Small intestine (tissue), 7 donors: Measurements from ENCODE around the gene LUC7L. TPM values are rescaled to one million over a fixed set of nuclear protein-coding genes. Genes with fewer than 3 reads are reported as not detected.
"Not testable (repeated sequence)": the region's sequence is repeated elsewhere in the genome, so short reads cannot be mapped to it uniquely, and the experiment has no call there.

ENCODE experiments used
- DNase-seq, 2 donors: peaks; one replicate each; pipeline versions ENCODE4 v3.0.0 to v3.0.0-alpha.2; 2013
- FAIRE-seq: peaks from 2 replicates; lab custom pipeline; 2012; peaks lifted over from hg19 to GRCh38; lab: Jason Lieb, UNC
- H3K27ac ChIP-seq, 3 donors: one replicate each; pipeline ENCODE4 v1.5.1; 2013; ENCODE audit warnings: low read length in 2 of 3, mild to moderate bottlenecking in 2 of 3, control low read depth in 1 of 3, inconsistent platforms in 1 of 3, low read depth in 1 of 3, moderate library complexity in 1 of 3
- H3K27me3 ChIP-seq, 3 donors: one replicate each; pipeline ENCODE4 v1.6.1; 2013; ENCODE audit warnings: low read length in 3 of 3, inconsistent platforms in 1 of 3; ENCODE audit not compliant: control insufficient read depth in 3 of 3, insufficient read depth in 3 of 3
- H3K36me3 ChIP-seq, 3 donors: one replicate each; pipeline ENCODE4 v1.6.1; 2013; ENCODE audit warnings: low read length in 3 of 3, inconsistent platforms in 1 of 3, low read depth in 1 of 3, mild to moderate bottlenecking in 1 of 3, moderate library complexity in 1 of 3; ENCODE audit not compliant: control insufficient read depth in 3 of 3, insufficient read depth in 2 of 3
- H3K4me1 ChIP-seq, 3 donors: one replicate each; pipeline ENCODE4 v1.6.1; 2013; ENCODE audit warnings: low read length in 2 of 3, inconsistent platforms in 1 of 3, low read depth in 1 of 3, mild to moderate bottlenecking in 1 of 3, moderate library complexity in 1 of 3; ENCODE audit not compliant: control insufficient read depth in 3 of 3, insufficient read depth in 2 of 3
- H3K4me3 ChIP-seq, 3 donors: one replicate each; pipeline ENCODE4 v1.5.1; 2013; ENCODE audit warnings: low read length in 3 of 3, control low read depth in 1 of 3, inconsistent platforms in 1 of 3, low read depth in 1 of 3, mild to moderate bottlenecking in 1 of 3, moderate library complexity in 1 of 3
- H3K9me3 ChIP-seq, 2 donors: one replicate each; pipeline ENCODE4 v1.6.1; 2013; ENCODE audit warnings: low read depth in 1 of 2, low read length in 1 of 2; ENCODE audit not compliant: control insufficient read depth in 2 of 2, insufficient read depth in 1 of 2
- WGBS, 3 donors: extraction: QIAGEN DNeasy Blood & Tissue Kit; methylation state at CpG; one replicate each; pipeline ENCODE4 v1.1.7; 2013; 5-methylcytosine and 5-hydroxymethylcytosine counted together
- polyA plus RNA-seq, 4 donors: library from polyadenylated mRNA; stranded (reverse) in 3 of 4; unstranded in 1 of 4; fragments of 200-250 nt in 3 of 4; fragments of 120-200 nt in 1 of 4; gene quantifications; one replicate each; pipeline versions ENCODE4 v1.2.1 to v1.2.3, GENCODE V29; 2013
- donor health status: healthy with polysubstance abuse.
- donor health status: control.
- donor health status: control.
- donor health status: Bipolar disorder and iron deficiency.
- donor health status: healthy.

Gene LUC7L
- polyA plus RNA-seq, 4 donors, result 56.6 to 136 (median 94.9) TPM

DNA sequence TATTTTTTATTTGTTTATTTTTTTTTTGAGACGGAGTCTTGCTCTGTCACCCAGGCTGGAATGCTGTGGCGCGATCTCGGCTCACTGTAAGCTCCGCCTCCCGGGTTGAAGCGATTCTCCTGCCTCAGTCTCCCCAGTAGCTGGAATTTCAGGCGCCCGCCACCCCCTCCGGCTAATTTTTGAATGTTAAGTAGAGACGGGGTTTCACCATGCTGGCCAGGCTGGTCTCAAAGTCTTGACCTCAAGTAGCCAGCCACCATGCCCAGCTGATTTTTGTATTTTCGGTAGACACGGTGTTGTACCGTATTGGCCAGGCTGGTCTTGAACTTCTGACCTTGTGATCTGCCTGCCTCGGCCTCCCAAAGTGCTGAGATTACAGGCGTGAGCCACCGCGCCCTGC lies 1.1 kb upstream of the LUC7L start:
- not testable (repeated sequence) for FAIRE-seq, H3K9me3 ChIP-seq, H3K27me3 ChIP-seq, DNase-seq, H3K36me3 ChIP-seq, H3K27ac ChIP-seq, H3K4me3 ChIP-seq
- peaks cover 3 to 11% (median 5%) of the 10 kb centered on the region in 3 donors for H3K4me1 ChIP-seq
- WGBS, 3 donors, result 92 to 94% (median 94%) methylated on average over 18 of the region's 18 CpGs

GRCh38 chr16:229731-230281 lies 557 bp upstream of the LUC7L start:
- Histone ChIP-seq H3K27ac (no peak overlapping the region), H3K4me1 (peaks cover 3 to 11% (median 5%) of the 10 kb centered on the region in 3 donors), H3K36me3 (peaks cover 3 to 13% (median 9%) of the 10 kb centered on the region in 3 donors), H3K27me3 (no peaks in the 10 kb centered on the region), H3K9me3 (no peaks in the 10 kb centered on the region), H3K4me3 (peak overlapping the region in 2 of 3 donors; percentile 94 to 98)
- FAIRE-seq (no peak), DNase-seq (no peak)
- WGBS, 3 donors, result 73 to 78% (median 75%) methylated on average over 22 of the region's 22 CpGs

DNA sequence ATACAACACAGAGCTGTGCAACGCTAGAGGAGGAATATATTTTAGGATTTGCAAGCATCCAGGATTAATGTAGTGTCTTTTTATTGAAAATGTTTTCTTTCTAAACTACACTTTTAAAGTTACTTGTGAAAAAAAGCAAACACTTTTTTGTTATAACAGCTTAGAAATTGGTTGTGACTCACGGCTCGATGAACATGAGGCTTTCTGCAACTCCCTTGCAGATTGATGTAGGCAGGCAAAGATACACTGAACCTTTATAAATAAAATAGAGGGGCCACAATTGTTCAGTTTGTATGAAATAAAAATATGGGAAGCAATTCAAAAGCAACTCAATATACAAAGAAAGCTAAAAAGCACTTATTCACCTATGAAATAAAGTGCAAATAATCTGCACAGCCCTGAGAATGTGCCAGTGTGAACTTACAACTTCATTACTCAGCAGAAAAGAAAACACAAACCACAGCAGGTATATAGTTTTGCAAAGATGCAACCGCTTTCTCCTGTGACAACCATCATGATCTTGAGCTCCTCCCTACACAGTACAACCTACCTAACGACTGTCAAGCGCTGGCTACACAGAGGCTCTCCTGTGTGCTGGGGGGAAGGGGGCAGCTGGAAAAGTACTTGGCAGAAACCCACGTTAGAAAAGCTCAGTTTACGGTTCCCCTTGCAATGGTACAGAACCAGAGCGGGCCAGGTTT lies 948 bp downstream of the LUC7L start:
- Histone ChIP-seq H3K36me3 (peaks cover 3 to 24% (median 9%) of the 10 kb centered on the region in 3 donors), H3K4me1 (peaks cover 3 to 11% (median 5%) of the 10 kb centered on the region in 3 donors), H3K27ac (peak overlapping the region; percentile 96 to 100 (median 99)), H3K27me3 (no peaks in the 10 kb centered on the region), H3K9me3 (no peaks in the 10 kb centered on the region), H3K4me3 (peak overlapping the region; percentile 91 to 98 (median 94))
- DNase-seq, result peak in 1 of 2 donors; percentile 40
- 15 to 18% (median 18%) methylated on average over 9 of the region's 9 CpGs for WGBS, 3 donors
- no peak for FAIRE-seq

- no peaks in the 10 kb centered on the region for H3K27me3 ChIP-seq
- WGBS, 3 donors, result 70 to 71% (median 71%) methylated on average over 4 of the region's 4 CpGs
- H3K9me3 ChIP-seq, result no peaks in the 10 kb centered on the region
- no peaks in the 10 kb centered on the region for H3K4me1 ChIP-seq
- FAIRE-seq (no peak), DNase-seq (no peak)
- H3K4me3 ChIP-seq, result no peak overlapping the region
- no peak overlapping the region for H3K27ac ChIP-seq
- peaks cover under 1 to 75% (median 7%) of the 10 kb centered on the region in 3 donors for H3K36me3 ChIP-seq
These were observed 9.2 kb downstream of the LUC7L start for GRCh38 chr16:220021-220420.

DNA sequence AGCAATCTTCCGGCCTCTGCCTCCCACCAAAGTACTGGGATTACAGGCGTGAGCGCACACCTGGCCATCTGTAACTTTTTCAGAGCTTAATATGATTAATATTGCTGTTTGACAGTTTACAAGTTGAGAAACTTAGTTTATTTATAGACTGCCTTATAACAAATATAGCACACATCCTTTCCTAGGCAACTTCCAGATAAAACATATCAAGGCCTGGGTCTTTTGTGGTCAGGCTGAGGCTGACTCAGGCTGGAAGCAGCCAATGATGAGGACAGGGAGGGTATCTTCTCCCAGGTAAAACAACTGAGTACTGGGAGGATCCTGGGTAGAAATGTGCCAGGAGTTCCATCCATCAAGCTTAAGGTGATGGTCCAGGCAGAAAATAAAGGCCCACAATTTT lies 16.2 kb downstream of the LUC7L start:
- 92 to 96% (median 93%) methylated on average over 3 of the region's 3 CpGs for WGBS, 3 donors
- Histone ChIP-seq H3K4me3 (no peak overlapping the region), H3K27ac (no peak overlapping the region), H3K9me3 (no peaks in the 10 kb centered on the region), H3K36me3 (peaks cover 10 to 84% (median 13%) of the 10 kb centered on the region in 3 donors), H3K4me1 (no peaks in the 10 kb centered on the region), H3K27me3 (no peaks in the 10 kb centered on the region)
- FAIRE-seq (no peak), DNase-seq (no peak)

DNA sequence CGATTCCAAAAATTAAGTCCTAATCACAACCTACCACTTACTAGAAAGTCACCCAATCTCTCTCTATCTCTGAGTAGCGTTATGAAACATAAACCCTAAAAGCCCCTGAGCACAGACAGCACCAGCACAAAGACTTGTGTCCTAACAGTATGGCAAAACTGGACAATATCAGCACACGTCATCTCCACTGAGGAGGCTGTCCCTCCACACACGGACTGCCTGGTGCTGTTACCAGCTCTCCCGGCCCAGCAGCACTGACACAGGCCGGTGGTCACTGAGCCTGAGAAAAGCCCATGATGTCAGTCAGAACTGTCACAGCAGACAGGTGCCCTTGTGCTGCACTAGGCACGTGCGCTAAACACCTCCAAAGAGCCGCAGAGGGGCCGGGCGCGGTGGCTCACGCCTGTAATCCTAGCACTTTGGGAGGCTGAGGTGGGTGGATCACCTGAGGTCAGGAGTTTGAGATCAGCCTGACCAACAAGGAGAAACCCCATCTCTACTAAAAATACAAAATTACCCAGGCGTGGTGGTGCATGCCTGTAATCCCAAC lies 17.5 kb downstream of the LUC7L start:
- not testable (repeated sequence) for DNase-seq, FAIRE-seq, H3K4me3 ChIP-seq, H3K27me3 ChIP-seq, H3K9me3 ChIP-seq, H3K4me1 ChIP-seq, H3K27ac ChIP-seq
- H3K36me3 ChIP-seq, result peaks cover 16 to 83% (median 18%) of the 10 kb centered on the region in 3 donors
- 91 to 93% (median 92%) methylated on average over 14 of the region's 14 CpGs for WGBS, 3 donors

- not testable (repeated sequence) for H3K27ac ChIP-seq, H3K27me3 ChIP-seq, DNase-seq, FAIRE-seq, H3K9me3 ChIP-seq, H3K4me1 ChIP-seq, H3K4me3 ChIP-seq
- 91 to 92% (median 91%) methylated on average over 4 of the region's 4 CpGs for WGBS, 3 donors
- H3K36me3 ChIP-seq, result peaks cover 22 to 71% (median 32%) of the 10 kb centered on the region in 3 donors
These were observed 19.9 kb downstream of the LUC7L start for GRCh38 chr16:209359-209758.

DNA sequence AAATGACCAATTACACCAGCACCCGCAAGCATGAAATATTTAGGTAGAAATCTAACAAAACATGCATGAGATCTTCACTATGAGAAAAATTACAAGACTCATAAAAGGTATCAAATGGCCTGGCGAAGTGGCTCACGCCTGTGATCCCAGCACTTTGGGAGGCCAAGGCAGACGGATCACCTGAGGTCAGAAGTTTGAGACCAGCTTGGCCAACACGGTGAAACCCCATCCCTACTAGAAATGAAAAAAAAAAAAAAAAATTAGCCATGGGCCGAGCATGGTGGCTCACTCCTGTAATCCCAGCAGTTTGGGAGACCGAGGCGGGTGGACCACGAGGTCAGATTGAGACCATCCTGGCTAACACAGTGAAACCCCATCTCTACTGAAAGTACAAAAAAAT lies 25.2 kb downstream of the LUC7L start:
- not testable (repeated sequence) for H3K4me3 ChIP-seq, H3K27me3 ChIP-seq, H3K9me3 ChIP-seq, H3K27ac ChIP-seq, DNase-seq, FAIRE-seq, H3K4me1 ChIP-seq
- H3K36me3 ChIP-seq, result peaks cover 29 to 70% (median 37%) of the 10 kb centered on the region in 3 donors
- WGBS, 3 donors, result 96 to 97% (median 96%) methylated on average over 9 of the region's 9 CpGs
